AG04449 (cell line): ENCODE results near the gene ANKS1A.
"Not testable (repeated sequence)": the region's sequence is repeated elsewhere in the genome, so short reads cannot be mapped to it uniquely, and the experiment has no call there.

Experiments
- CTCF ChIA-PET: fragments of 350-600 bp; formaldehyde crosslinking; extraction: SDS; loops from one replicate; lab custom pipeline; 2021; ENCODE audit warnings: antibody characterized with exemption; lab: Yijun Ruan, JAX
- POLR2A ChIA-PET: fragments of 400-600, 350-600 bp; formaldehyde crosslinking; extraction: SDS; loops from one replicate; lab custom pipeline; 2020; ENCODE audit warnings: antibody characterized with exemption, inconsistent platforms; lab: Yijun Ruan, JAX
- DNase-seq: peaks from one replicate; pipeline ENCODE4 v3.0.0-alpha.2; 2010; ENCODE audit warnings: low read depth, low spot score
- H3K4me3 ChIP-seq: 2 replicates; pipeline ENCODE4 v1.5.1; 2011; ENCODE audit warnings: low read depth, mild to moderate bottlenecking, control low read depth, low read length
- TF ChIP-seq, protein P1 (sequence below): IDR thresholded peaks from one replicate; pipeline ENCODE4 v1.5.1; 2011; ENCODE audit warnings: mild to moderate bottlenecking, moderate library complexity, low read length, control low read depth, inconsistent platforms; ENCODE audit not compliant: insufficient read depth; ENCODE audit errors: missing control alignments

The ANKS1A gene

DNA sequence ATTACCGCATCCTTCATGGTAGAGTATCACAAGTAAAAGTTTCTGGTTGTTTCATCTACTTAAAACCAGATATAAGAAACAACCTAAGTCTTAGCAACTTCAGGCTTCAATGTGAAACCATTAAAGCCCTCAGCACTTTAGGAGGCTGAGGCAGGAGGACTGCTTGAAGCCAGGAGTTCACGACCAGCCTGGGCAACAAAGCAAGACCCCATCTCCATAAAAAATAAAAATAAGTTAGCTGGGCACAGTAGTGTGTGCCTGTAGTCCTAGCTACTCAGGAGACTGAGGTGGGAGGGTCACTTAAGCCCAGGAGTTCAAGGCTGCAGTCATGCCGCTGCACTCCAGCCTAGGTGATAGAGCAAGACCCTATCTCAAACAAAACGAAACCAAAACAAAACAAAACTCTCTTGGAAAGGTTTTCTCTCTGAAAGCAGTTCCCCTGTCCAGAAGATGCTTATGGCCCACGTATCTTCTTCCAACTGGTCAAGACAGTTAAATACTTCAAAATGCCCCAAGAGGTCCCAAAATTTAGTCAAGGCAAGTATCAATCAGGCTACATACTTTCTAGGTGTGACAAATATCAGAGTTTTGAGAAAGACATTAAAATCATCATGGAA lies 11.1 kb upstream of the ANKS1A start:
- ChIA-PET POLR2A (no interaction called here), CTCF (no interaction called here)
- H3K4me3 ChIP-seq, result no peak overlapping the region
- TF ChIP-seq, protein P1, sequence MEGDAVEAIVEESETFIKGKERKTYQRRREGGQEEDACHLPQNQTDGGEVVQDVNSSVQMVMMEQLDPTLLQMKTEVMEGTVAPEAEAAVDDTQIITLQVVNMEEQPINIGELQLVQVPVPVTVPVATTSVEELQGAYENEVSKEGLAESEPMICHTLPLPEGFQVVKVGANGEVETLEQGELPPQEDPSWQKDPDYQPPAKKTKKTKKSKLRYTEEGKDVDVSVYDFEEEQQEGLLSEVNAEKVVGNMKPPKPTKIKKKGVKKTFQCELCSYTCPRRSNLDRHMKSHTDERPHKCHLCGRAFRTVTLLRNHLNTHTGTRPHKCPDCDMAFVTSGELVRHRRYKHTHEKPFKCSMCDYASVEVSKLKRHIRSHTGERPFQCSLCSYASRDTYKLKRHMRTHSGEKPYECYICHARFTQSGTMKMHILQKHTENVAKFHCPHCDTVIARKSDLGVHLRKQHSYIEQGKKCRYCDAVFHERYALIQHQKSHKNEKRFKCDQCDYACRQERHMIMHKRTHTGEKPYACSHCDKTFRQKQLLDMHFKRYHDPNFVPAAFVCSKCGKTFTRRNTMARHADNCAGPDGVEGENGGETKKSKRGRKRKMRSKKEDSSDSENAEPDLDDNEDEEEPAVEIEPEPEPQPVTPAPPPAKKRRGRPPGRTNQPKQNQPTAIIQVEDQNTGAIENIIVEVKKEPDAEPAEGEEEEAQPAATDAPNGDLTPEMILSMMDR, result no peak
- no peak for DNase-seq

DNA sequence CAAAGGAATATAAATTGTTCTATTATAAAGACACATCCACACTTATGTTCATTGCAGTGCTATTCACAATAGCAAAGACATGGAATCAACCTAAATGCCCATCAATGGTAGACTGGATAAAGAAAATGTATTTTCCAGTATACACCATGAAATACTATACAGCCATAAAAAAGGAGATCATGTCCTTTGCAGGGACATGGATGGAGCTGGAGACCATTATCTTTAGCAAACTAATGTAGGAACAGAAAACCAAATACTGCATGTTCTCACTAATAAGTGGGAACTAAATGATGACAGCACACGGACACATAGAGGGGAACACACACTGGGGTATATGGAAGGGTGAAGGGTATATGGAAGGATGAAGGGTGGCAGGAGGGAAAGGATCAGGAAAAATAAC lies 5.0 kb upstream of the ANKS1A start:
- DNase-seq, H3K4me3 ChIP-seq, POLR2A ChIA-PET, CTCF ChIA-PET: not testable (repeated sequence)

DNA sequence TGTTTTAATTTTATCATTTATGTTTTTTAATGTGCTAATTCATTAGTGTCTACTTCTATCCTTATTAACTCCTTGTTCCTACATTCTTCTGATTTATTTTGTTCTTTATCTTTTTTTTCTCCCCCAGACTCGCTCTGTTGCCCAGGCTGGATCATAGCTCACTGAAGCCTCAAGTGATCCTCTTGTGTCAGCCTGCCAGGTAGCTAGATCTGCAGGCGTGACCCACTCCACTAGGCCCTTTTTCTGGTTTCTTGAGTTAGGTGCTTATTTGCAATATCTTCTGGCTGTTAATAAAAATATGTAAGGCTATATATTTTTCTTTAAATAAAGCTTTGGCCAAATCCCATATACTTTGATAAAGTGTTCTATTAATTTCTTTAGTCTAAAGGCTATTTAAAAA lies 4.1 kb upstream of the ANKS1A start:
- CTCF ChIA-PET, result no interaction called here
- no peak overlapping the region for H3K4me3 ChIP-seq
- POLR2A ChIA-PET, result no interaction called here
- TF ChIP-seq, protein P1, result no peak
- DNase-seq, result no peak

DNA sequence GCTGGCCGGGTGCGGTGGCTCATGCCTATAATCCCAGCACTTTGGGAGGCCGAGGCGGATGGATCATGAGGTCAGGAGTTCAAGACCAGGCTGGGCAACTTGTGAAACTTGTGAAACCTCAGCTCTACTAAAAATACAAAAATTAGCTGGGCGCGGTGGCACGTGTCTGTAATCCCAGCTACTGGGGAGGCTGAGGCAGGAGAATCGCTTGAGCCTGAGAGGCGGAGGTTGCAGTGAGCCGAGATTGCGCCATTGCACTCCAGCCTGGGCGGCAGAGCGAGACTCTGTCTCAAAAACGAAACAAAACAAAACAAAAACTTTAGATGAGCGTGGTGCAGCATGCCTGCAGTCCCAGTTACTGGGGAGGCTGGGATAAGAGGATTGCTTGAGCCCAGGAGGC lies 3.2 kb upstream of the ANKS1A start:
- CTCF ChIA-PET, result interaction anchor here (1.1 kb wide), 1 partner anchor 9 kb away, joined by 3 read pairs; no protein-coding TSS in a partner anchor
- not testable (repeated sequence) for DNase-seq, H3K4me3 ChIP-seq
- POLR2A ChIA-PET, result interaction anchor here (0.6 kb wide), 1 partner anchor 354 kb away, joined by 3 read pairs; no protein-coding TSS in a partner anchor

DNA sequence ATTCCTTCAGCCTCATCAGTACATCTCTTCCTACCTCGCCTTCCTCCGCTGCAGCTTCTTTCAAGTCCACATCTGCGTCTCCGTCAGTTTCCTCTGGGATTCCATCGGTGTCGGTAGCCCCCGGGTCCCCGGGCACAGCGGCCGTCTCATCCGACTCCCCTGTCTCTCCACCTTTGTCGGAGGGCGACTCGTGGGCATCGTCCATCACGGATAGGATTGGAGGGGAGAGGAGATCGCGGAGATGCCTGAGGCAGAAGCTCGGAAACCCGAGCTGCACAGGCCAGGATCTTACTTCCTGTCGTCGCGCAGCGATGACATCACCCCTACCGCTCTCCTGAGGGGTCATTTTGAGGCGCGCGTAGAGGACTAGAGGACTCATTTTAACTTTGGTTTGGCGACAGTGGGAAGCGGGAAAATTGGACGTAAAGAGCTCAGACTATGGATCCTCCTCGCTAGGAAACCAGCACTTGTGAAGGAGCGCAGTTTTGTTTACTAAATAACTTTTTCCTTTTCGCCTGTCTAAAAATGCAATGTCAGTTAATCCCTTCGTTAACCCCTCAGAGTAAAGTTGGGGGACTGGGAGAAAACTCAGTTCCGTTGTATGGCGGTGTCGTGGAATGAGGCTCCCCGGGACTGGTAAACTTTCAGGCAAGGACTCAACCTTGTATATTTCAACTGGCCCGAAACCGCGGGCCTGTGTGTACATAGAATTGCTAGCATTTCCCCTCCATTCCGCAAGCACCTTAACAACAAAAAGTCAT lies 1.1 kb upstream of the ANKS1A start, which contains the start of gene TAF11:
TSS of gene TAF11 (minus strand) at position 290 of the 761 bp plus-strand sequence. CDS start at position 205, 85 bp downstream.
- TF ChIP-seq, protein P1, result no peak
- peak within 1 kb of the TSS; percentile 95 for H3K4me3 ChIP-seq
- ChIA-PET POLR2A (interaction anchor here (0.5 to 1.1 kb wide), 5 partner anchors 19 to 1652 kb away, joined by 3 to 4 read pairs (median 3); no protein-coding TSS in a partner anchor), CTCF (interaction anchor here (1.0 to 4.3 kb wide), 9 partner anchors 9 to 353 kb away, joined by 3 to 21 read pairs (median 4); no protein-coding TSS in a partner anchor)
- peak; percentile 79 for DNase-seq

DNA sequence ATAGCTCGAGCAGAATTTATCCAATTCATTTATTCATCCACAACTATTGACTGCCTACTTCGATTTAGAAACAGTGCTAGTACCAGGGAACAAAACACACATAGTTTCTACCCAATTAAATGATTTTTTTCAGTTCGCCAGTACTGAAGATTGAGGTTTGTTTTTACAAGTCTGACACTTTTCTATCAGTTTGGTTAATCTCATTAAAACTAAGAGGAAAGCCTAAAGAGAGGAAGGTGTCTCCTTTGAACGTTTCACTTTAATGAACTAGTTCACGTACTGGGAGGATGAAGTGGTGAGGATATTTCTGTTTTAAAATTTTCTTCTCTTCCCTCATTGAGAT lies 570 bp upstream of the ANKS1A start:
- CTCF ChIA-PET, result interaction anchor here (0.8 to 4.3 kb wide), 7 partner anchors 97 to 352 kb away, joined by 3 to 21 read pairs (median 3); no protein-coding TSS in a partner anchor
- no peak for DNase-seq
- POLR2A ChIA-PET, result interaction anchor here (0.5 to 1.1 kb wide), 3 partner anchors 19 to 1652 kb away, joined by 3 to 4 read pairs (median 3); no protein-coding TSS in a partner anchor

More for the DNA sequence above, 570 bp upstream of the ANKS1A start:
- H3K4me3 ChIP-seq, result peak overlapping the region; percentile 95
- TF ChIP-seq, protein P1, result no peak
